Activated CD4-positive, CD25-positive, alpha-beta regulatory T cell treated with anti-CD3 and anti-CD28 coated beads, Interleukin-2, amount 50 U/mL, for 16 hours (primary cell): ENCODE measurements around the gene PEX5L.

Experiments used
- DNase-seq: peaks from one replicate; pipeline ENCODE4 v3.0.0-alpha.2; 2020; ENCODE audit warnings: low read depth, low spot score

PEX5L gene

GRCh38 chr3:179772297-179772696 lies 264.4 kb downstream of the PEX5L start:
- no peak for DNase-seq

DNA sequence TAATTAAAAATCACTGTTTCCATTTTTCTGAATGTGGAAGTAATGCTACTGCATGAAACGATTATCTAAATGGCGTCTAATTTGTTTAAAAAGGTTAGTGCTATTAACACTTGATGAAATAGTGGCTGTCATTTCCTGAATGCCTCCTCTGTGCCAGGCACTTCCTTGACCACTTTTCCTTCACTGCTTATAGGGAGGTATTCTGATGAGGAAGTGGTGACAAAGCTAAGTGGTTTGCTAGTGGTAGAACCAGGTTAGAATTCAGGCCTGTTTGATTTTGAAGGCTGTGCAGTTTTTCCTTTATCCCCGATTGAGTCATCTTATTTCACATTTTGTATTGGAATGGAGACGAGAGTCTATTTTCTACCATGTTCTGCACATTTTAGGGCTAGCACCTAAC lies 264.9 kb downstream of the PEX5L start:
- DNase-seq, result no peak

DNA sequence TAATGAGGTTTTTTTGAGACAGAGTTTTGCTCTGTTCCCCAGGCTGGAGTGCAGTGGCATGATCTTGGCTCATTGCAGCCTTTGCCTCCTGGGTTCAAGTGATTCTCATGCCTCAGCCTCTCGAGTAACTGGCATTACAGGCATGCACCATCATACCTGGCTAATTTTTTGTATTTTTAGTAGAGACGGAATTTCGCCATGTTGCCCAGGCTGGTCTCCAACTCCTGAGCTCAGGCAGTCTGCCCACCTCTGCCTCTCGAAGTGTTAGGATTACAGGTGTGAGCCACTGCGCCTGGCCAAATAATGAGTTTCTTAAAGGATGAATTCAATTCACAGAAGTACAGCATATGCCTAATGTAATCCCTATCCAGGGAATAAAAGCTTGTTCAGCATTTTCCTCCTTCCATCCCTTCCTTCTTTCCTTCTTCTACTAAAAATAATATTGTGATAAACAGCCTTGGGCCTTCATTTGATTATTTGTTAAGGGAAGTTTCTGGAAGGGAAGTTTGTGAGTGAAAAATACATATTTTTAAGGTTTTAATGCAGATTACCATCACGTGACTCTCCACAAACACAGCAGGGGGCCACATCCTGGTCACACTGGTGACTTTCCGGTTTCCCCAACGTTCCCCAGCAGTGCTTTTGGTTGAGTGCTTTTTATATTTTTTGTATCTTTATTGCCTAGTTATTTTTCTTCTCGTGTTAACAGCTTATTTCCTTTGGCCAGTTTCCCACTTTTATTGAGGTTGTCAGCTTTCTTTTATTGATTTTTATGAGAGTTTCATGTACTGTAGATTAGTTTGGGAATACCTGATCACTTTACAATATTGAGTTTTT lies 267.1 kb downstream of the PEX5L start:
- DNase-seq, result no peak

DNA sequence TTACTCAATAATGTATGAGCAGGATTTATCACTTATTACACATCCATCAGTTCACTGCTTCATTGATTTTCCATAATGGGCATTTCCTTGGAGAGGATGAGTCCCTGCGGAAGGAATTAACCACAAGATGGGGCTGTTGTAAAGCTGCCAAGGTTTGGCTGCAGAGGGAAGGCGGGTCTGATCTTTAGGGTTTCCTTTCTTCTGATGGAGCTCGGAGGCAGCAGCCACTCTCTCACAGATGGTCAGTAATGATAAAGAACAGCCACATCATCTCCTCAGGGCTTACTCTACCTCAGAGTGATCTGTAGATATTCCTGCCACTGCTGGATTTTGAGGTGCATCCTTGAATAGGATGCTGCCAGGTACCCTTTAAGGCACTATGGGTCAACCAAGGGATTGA lies 268.7 kb downstream of the PEX5L start:
- DNase-seq, result no peak

- DNase-seq, result no peak
Observed at GRCh38 chr3:179766416-179767133, 270.2 kb downstream of the PEX5L start.

DNA sequence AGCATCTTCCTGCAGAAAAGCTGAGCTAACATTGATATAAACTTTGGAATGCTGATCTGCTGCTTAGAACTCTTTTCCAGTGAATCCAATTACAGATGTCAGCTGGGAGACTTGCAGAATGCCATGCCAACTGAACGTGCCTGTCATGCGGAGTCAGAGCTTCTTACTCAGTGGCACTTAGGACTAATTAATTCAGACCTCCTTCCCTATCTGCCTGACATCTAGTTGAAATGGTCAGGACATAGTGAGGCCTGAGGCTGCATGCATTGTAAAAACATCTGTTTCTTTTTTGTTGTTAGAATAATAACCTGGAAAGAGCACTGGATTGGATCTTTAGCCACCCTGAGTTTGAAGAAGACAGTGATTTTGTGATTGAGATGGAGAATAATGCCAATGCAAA lies 271.3 kb downstream of the PEX5L start:
- DNase-seq, result no peak

GRCh38 chr3:179760944-179761343 lies 275.8 kb downstream of the PEX5L start:
- DNase-seq, result no peak

- no peak for DNase-seq
Observed at GRCh38 chr3:179750720-179751328, 285.9 kb downstream of the PEX5L start.

DNA sequence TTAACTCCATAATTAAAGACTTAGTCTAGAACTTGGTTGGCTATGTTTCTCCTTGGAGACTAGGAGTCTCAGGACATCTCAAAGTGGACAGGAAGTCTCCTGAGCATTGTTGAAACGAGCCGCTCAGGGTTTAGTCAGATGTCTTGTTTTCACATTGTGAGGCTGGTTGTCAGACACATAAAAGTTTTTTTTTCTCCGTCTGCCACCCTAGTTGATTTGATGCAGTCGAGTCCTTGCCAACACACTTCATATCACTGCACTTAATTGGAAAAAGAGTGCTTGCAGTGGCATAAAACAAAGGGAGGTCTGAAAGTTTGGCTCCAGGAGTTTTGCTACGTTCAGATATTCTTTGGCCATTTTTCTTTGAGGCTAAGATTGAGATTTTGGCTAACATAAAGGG lies 291.0 kb downstream of the PEX5L start:
- DNase-seq, result no peak

GRCh38 chr3:179745079-179745478 lies 291.7 kb downstream of the PEX5L start:
- DNase-seq, result no peak
